ENCODE measurements around the gene TUBGCP2.

The TUBGCP2 gene

GRCh38 chr10:133276100-133276434 lies 32.6 kb downstream of the TUBGCP2 start:
- Histone ChIP-seq H3K4me3 (peak overlapping the region; percentile 36 to 72 (median 54)), H3K9me3 (replicated peaks in 1 of 11) (no peaks in the 10 kb centered on the region), H3K9ac (peak overlapping the region; percentile 57 to 75 (median 71); a peak in 20 of 22 replicates), H3K4me2 (peak overlapping the region; percentile 87 to 100 (median 98)), H4K20me1 (peaks cover 4 to 83% (median 39%) of the 10 kb centered on the region in 11 experiments; a peak in 19 of 22 replicates), H3K36me3 (peaks cover 7 to 46% (median 22%) of the 10 kb centered on the region in 11 experiments), H3K27ac (peak overlapping the region in 9 of 11 experiments; percentile 47 to 83 (median 78); a peak in 17 of 22 replicates), H3K27me3 (peaks cover 18 to 34% (median 23%) of the 10 kb centered on the region in 11 experiments), H3K4me1 (peaks cover 54 to 78% (median 68%) of the 10 kb centered on the region in 10 experiments)
- no peak for TF ChIP-seq Cebpa-rat (IDR thresholded peaks at IDR 0.05)

- peaks cover 4 to 83% (median 39%) of the 10 kb centered on the region in 11 experiments; a peak in 19 of 22 replicates for H4K20me1 ChIP-seq
- peaks cover 18 to 34% (median 23%) of the 10 kb centered on the region in 11 experiments for H3K27me3 ChIP-seq
- no peaks in the 10 kb centered on the region for H3K9me3 ChIP-seq (replicated peaks in 1 of 11)
- H3K4me3 ChIP-seq = peak overlapping the region; percentile 30 to 72 (median 54); a peak in 19 of 20 replicates
- H3K27ac ChIP-seq = peak overlapping the region; percentile 4 to 83 (median 77); a peak in 20 of 22 replicates
- peak overlapping the region; percentile 87 to 100 (median 98) for H3K4me2 ChIP-seq
- peaks cover 3 to 46% (median 20%) of the 10 kb centered on the region in 11 experiments; a peak in 21 of 22 replicates for H3K36me3 ChIP-seq
- peaks cover 54 to 78% (median 67%) of the 10 kb centered on the region in 10 experiments for H3K4me1 ChIP-seq
- H3K9ac ChIP-seq = peak overlapping the region; percentile 49 to 75 (median 71); a peak in 21 of 22 replicates
- TF ChIP-seq Cebpa-rat (IDR thresholded peaks at IDR 0.05) = no peak
Measured at GRCh38 chr10:133275684-133276092, 33.0 kb downstream of the TUBGCP2 start.

GRCh38 chr10:133274751-133275683 lies 33.7 kb downstream of the TUBGCP2 start:
- Histone ChIP-seq H3K27ac (peak overlapping the region; percentile 4 to 83 (median 77); a peak in 21 of 22 replicates), H3K27me3 (peaks cover 18 to 34% (median 23%) of the 10 kb centered on the region in 11 experiments), H3K4me3 (peak overlapping the region; percentile 30 to 72 (median 54); a peak in 19 of 20 replicates), H3K36me3 (peaks cover 0 to 46% (median 13%) of the 10 kb centered on the region in 11 experiments; a peak in 19 of 22 replicates), H3K9me3 (replicated peaks in 1 of 11) (no peaks in the 10 kb centered on the region), H3K9ac (peak overlapping the region; percentile 49 to 75 (median 71)), H3K4me2 (peak overlapping the region; percentile 87 to 100 (median 98)), H4K20me1 (peaks cover 4 to 83% (median 33%) of the 10 kb centered on the region in 11 experiments; a peak in 19 of 22 replicates), H3K4me1 (peaks cover 57 to 78% (median 68%) of the 10 kb centered on the region in 10 experiments)
- peak in 1 of 11 experiments; percentile 50; a peak in 2 of 22 replicates for TF ChIP-seq Cebpa-rat (IDR thresholded peaks at IDR 0.05)

- H3K4me1 ChIP-seq = peaks cover 43 to 75% (median 63%) of the 10 kb centered on the region in 10 experiments
Measured at GRCh38 chr10:133273534-133274143, 35.0 kb downstream of the TUBGCP2 start.

GRCh38 chr10:133272964-133273420 lies 35.7 kb downstream of the TUBGCP2 start:
- peaks cover 18 to 34% (median 23%) of the 10 kb centered on the region in 11 experiments for H3K27me3 ChIP-seq
- H3K9ac ChIP-seq = peak overlapping the region in 2 of 11 experiments; percentile 18 to 19; a peak in 1 of 22 replicates
- no peaks in the 10 kb centered on the region for H3K9me3 ChIP-seq (replicated peaks in 1 of 11)
- peaks cover 37 to 68% (median 56%) of the 10 kb centered on the region in 10 experiments for H3K4me1 ChIP-seq
- peak overlapping the region in 2 of 11 experiments; percentile 54 to 75; a peak in 4 of 22 replicates for H3K4me2 ChIP-seq
- peaks cover 0 to 54% (median 0%) of the 10 kb centered on the region in 11 experiments; a peak in 9 of 22 replicates for H3K36me3 ChIP-seq
- no peak for TF ChIP-seq Cebpa-rat (IDR thresholded peaks at IDR 0.05)
- H3K4me3 ChIP-seq = no peak overlapping the region
- peaks cover 0 to 83% (median 23%) of the 10 kb centered on the region in 11 experiments; a peak in 17 of 22 replicates for H4K20me1 ChIP-seq
- peak overlapping the region in 1 of 11 experiments; percentile 48; a peak in 2 of 22 replicates for H3K27ac ChIP-seq

More at GRCh38 chr10:133273534-133274143, 35.0 kb downstream of the TUBGCP2 start:
- H3K9ac ChIP-seq = no peak overlapping the region; a peak in 1 of 22 replicates
- peak overlapping the region in 3 of 11 experiments; percentile 38 to 51 (median 48); a peak in 4 of 22 replicates for H3K27ac ChIP-seq
- peaks cover 0 to 83% (median 28%) of the 10 kb centered on the region in 11 experiments; a peak in 18 of 22 replicates for H4K20me1 ChIP-seq
- no peaks in the 10 kb centered on the region for H3K9me3 ChIP-seq (replicated peaks in 1 of 11)
- peaks cover 0 to 48% (median 0%) of the 10 kb centered on the region in 11 experiments; a peak in 9 of 22 replicates for H3K36me3 ChIP-seq
- H3K4me2 ChIP-seq = peak overlapping the region; percentile 12 to 75 (median 41); a peak in 13 of 22 replicates
- peaks cover 18 to 34% (median 23%) of the 10 kb centered on the region in 11 experiments for H3K27me3 ChIP-seq
- H3K4me3 ChIP-seq = no peak overlapping the region
- TF ChIP-seq Cebpa-rat (IDR thresholded peaks at IDR 0.05) = no peak

- H3K9ac ChIP-seq = 0 out of 22 replicates have a peak overlapping the region, but pooled peaks of 1 of the 11 experiments have one; percentile 18
- TF ChIP-seq Cebpa-rat (IDR thresholded peaks at IDR 0.05) = no peak
- H4K20me1 ChIP-seq = peaks cover 0 to 79% (median 17%) of the 10 kb centered on the region in 11 experiments; a peak in 16 of 22 replicates
- peaks cover 18 to 30% (median 23%) of the 10 kb centered on the region in 11 experiments for H3K27me3 ChIP-seq
- no peak overlapping the region for H3K27ac ChIP-seq
- peaks cover 0 to 58% (median 0%) of the 10 kb centered on the region in 11 experiments; a peak in 9 of 22 replicates for H3K36me3 ChIP-seq
- H3K4me2 ChIP-seq = no peak overlapping the region
- H3K9me3 ChIP-seq (replicated peaks in 1 of 11) = no peaks in the 10 kb centered on the region
- no peak overlapping the region for H3K4me3 ChIP-seq
- H3K4me1 ChIP-seq = peaks cover 31 to 62% (median 51%) of the 10 kb centered on the region in 10 experiments
Measured at GRCh38 chr10:133272301-133272963, 36.2 kb downstream of the TUBGCP2 start.

- peaks cover 0 to 72% (median 15%) of the 10 kb centered on the region in 11 experiments; a peak in 10 of 22 replicates for H4K20me1 ChIP-seq
- no peak for TF ChIP-seq Cebpa-rat (IDR thresholded peaks at IDR 0.05)
Measured at GRCh38 chr10:133271521-133272300, 37.0 kb downstream of the TUBGCP2 start.

More at GRCh38 chr10:133271521-133272300, 37.0 kb downstream of the TUBGCP2 start:
- no peak overlapping the region for H3K27ac ChIP-seq
- H3K9ac ChIP-seq = no peak overlapping the region
- peaks cover 16 to 22% (median 19%) of the 10 kb centered on the region in 11 experiments for H3K27me3 ChIP-seq
- H3K4me3 ChIP-seq = no peak overlapping the region
- H3K4me2 ChIP-seq = no peak overlapping the region
- H3K36me3 ChIP-seq = peaks cover 0 to 58% (median 0%) of the 10 kb centered on the region in 11 experiments; a peak in 9 of 22 replicates
- no peaks in the 10 kb centered on the region for H3K9me3 ChIP-seq (replicated peaks in 1 of 11)
- peaks cover 24 to 55% (median 44%) of the 10 kb centered on the region in 10 experiments for H3K4me1 ChIP-seq

All from BLaER1 treated with 17β-estradiol and CSF1 and Interleukin-3, amounts not matched to agents 10 nM and 100 nM (cell line).